Stimulated activated CD8-positive, alpha-beta memory T cell treated with anti-CD3 and anti-CD28 coated beads, Interleukin-4, amount 100 ng/mL, for 48 hours (primary cell): ENCODE data around the gene RNF151.

Experiments used
- DNase-seq: peaks from one replicate; pipeline ENCODE4 v3.0.0-alpha.2; 2020

RNF151 gene

GRCh38 chr16:1978476-1979120 is 11.9 kb downstream of the RNF151 start:
- DNase-seq: no peak

GRCh38 chr16:1979271-1980029 is 12.8 kb downstream of the RNF151 start:
- peak; percentile 45 for DNase-seq

GRCh38 chr16:1980030-1980769 is 13.5 kb downstream of the RNF151 start:
- DNase-seq: no peak

GRCh38 chr16:1980770-1981087 is 14.1 kb downstream of the RNF151 start:
- no peak for DNase-seq

GRCh38 chr16:1981398-1981836 is 14.8 kb downstream of the RNF151 start, which contains the start of gene NOXO1:
Gene NOXO1 (minus strand): TSS chr16:1981469. CDS start chr16:1981179, 290 bp downstream.
- no peak for DNase-seq

GRCh38 chr16:1982013-1982433 is 15.4 kb downstream of the RNF151 start:
- no peak for DNase-seq

GRCh38 chr16:1982991-1983543 is 16.4 kb downstream of the RNF151 start:
- no peak for DNase-seq

GRCh38 chr16:1983544-1984346 is 17.1 kb downstream of the RNF151 start, which contains the start of gene GFER:
Gene GFER (plus strand): TSS chr16:1984193. CDS start chr16:1984219, 26 bp downstream.
- peak; percentile 87 for DNase-seq

- no peak for DNase-seq
Observed at GRCh38 chr16:1984347-1985225, 17.9 kb downstream of the RNF151 start.

GRCh38 chr16:1985466-1986150 is 19.0 kb downstream of the RNF151 start:
- DNase-seq: no peak

- DNase-seq: no peak
Observed at GRCh38 chr16:1987198-1987597, 20.5 kb downstream of the RNF151 start.

GRCh38 chr16:1989209-1990100 is 22.8 kb downstream of the RNF151 start, which contains the start of gene SYNGR3:
Gene SYNGR3 (plus strand): TSS chr16:1989970. CDS start chr16:1990103, 133 bp downstream.
- no peak for DNase-seq

GRCh38 chr16:1990101-1990350 is 23.4 kb downstream of the RNF151 start:
- DNase-seq: no peak

GRCh38 chr16:1990351-1991134 is 23.9 kb downstream of the RNF151 start:
- DNase-seq: peak; percentile 76

GRCh38 chr16:1991135-1991551 is 24.5 kb downstream of the RNF151 start:
- peak; percentile 69 for DNase-seq

GRCh38 chr16:1991588-1991947 is 24.9 kb downstream of the RNF151 start:
- peak; percentile 53 for DNase-seq

GRCh38 chr16:1991948-1992703 is 25.5 kb downstream of the RNF151 start:
- peak; percentile 99 for DNase-seq

GRCh38 chr16:1992704-1993317 is 26.2 kb downstream of the RNF151 start:
- DNase-seq: no peak
